GM19455 (cell line): ENCODE results near the gene PDIK1L.

Experiments used
- ATAC-seq: cut with Tn5 transposase; IDR thresholded peaks from one replicate; pipeline ENCODE4 v1.9.1; 2021; ENCODE audit not compliant: unreplicated experiment

The PDIK1L gene

DNA sequence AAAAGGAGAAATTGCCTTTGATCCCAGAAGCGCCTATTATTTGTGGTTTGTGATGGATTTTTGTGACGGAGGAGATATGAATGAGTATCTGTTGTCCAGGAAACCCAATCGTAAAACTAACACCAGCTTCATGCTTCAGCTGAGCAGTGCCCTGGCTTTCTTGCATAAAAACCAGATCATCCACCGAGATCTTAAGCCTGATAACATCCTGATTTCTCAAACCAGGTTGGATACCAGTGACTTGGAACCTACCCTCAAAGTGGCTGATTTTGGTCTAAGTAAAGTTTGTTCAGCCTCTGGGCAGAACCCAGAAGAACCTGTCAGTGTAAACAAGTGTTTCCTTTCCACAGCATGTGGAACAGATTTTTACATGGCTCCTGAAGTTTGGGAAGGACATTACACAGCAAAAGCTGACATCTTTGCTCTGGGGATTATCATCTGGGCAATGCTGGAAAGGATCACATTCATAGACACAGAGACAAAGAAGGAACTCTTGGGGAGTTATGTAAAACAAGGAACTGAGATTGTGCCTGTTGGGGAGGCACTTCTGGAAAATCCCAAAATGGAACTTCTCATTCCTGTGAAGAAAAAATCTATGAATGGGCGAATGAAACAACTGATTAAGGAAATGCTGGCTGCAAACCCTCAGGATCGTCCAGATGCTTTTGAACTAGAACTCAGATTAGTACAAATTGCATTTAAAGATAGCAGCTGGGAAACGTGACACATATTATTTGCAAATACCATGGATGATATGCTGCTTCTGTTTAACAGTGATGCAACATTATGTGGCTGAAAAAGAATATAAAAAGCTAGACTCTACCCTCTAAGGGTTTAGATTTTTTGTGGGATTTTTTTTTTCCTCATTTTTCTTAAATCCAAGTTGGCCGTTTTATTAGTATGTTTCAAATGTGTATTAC, 10.5 kb downstream of the PDIK1L start:
- ATAC-seq: no peak

- ATAC-seq: no peak
Measured at GRCh38 chr1:26122988-26123973, 11.7 kb downstream of the PDIK1L start.

DNA sequence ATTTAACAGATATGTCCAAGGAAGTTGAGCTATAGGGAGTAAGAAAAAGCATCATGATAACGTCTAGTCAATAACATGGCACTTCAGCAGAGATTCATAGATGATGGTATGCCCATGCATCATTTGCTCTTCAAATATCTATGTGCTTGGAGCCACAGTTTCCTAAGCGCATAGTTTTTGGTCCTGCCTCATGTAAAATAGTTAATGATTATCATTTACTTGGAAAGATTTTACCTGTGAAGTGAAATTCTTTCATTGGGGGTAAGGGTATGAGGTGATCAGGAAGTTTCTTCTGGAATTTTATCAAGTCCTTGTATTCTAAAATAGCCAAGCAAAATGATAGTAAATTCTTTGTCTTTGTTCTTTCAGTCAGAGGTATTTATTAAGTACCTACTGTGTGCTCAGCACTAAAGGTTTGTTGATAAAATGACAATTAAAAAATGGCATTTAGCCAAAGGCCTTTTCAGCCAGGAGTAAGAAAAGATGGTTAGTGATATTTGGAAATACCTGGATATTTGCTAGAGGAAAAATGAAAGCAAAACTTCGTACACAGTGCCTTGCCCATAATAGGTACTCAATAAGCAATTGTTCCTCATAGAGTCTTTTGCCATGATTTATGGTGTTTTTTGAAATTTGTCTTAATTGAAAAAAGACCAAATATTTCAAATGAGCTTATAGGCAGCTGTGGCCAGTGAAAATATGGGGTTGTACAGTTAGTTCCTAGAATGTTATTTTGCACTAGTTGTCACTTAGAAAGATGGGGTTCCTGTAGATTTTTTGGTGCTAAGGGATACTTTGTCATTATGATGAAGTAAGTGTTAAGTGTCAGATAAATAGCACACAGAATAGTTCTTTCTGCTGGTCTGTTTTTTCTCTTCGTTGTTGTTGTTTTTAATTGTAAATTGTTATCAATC, 13.1 kb downstream of the PDIK1L start:
- ATAC-seq: no peak

GRCh38 chr1:26125382-26125781, 13.8 kb downstream of the PDIK1L start:
- no peak for ATAC-seq

DNA sequence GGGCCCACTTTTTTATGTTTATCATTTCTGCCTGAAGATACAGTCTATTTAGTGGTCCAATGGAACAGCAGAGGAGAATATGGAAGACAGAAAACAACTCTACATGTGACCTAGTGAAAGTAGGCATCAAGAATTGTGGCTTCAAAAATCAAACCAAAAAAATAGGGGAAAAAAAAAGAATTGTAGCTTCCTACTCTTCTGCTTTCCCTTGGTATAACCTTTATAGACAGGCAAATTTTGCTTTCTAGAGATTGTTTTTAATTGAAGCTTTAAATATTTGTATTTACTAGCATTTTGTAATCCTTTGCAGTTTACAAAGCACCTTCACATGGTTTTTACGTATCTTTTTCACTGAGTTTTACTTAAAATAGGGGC, 14.3 kb downstream of the PDIK1L start:
- no peak for ATAC-seq

DNA sequence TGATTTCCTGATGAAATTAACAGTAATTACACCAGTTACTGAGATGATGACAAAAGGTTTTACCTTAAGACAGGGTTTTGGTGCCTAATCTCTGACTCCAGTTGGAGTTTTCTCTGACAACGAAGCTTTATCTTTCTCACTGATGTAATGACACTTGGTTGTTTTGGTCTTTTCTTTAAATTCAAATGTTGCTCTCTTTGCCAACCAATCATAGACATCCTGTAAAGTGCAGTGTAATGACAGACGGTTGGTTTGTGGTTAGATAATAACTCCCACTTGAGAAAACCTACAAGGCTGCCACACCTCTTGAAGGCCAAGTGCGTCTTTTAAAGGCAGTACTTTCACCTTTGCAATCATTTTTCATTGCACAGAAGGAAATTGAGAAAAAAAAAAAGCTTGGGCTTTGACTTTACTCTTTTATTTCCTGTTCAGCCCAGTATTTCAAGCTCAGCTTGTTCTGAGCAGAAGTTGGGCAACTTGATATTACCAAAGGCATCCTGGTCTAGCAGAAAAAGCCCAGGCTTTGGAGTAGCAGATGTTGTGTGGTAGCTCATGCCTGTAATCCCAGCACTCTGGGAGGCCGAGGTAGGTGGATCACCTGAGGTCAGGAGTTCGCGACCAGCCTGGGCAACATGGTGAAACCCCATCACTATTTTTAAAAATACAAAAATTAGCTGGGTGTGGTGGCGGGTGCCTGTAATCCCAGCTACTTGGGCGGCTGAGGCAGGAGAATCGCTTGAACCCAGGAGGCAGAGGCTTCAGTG, 14.9 kb downstream of the PDIK1L start:
- peak; percentile 57 for ATAC-seq

DNA sequence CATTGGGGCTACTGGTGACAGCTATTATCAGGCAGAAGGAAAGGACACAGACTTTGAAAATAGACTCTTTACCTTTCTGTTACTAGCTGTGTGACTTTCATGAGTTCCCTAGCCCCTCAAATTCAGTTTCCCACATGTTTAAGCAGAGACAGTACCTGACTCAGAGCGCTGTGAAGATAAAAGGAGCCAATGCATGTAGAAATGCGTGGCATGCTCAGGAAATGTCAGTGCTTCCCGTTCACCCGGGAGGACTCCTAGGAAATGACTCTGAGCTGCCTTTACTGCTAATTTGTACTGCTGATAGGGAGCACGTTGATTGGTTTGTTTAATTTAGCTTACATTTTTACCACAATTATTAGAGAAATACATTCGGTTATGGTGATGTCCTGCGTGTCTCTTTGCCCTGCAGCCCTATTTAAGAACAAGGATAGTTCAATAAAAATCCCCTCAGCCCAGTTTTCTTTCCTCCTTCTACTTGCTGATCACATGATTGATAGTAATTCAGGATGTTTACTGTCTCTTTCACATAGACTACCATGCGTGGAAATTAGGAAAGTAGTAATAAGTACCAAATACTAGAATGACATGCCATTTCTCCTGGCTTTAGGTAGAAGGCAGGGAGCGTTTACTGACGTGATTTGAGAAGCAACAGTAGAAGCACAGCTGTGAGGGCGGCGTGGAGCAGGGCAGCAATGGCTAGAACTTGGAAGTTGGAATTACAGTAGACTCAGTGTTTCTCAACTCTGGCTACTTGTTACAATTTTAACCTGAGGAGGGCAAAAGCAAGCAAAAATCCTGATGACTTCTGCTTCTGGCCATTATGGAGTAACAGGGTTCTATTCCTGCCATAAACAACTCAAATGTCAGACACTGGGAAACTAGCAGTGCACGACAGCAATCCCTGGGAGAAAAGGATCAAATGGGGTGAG, 15.9 kb downstream of the PDIK1L start:
- no peak for ATAC-seq

DNA sequence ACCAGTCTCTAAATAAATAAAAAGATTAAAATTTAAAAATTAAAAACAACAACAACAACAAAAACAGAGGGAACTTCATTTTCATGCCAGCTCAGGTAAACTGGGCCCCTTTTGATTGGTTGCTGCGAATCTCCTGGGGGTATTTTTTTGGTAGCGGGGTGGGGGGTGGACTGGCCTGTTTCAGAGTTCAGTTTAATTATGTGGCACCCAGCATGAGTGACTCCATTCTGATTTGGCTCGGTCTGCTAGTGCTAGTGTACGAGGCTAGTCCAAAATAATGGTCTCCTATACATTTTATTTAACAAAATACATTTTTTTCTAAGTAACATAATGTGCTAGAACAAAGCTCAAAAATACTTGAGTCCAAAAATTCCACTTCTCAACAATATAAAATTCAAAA, 18.2 kb downstream of the PDIK1L start:
- ATAC-seq: no peak

DNA sequence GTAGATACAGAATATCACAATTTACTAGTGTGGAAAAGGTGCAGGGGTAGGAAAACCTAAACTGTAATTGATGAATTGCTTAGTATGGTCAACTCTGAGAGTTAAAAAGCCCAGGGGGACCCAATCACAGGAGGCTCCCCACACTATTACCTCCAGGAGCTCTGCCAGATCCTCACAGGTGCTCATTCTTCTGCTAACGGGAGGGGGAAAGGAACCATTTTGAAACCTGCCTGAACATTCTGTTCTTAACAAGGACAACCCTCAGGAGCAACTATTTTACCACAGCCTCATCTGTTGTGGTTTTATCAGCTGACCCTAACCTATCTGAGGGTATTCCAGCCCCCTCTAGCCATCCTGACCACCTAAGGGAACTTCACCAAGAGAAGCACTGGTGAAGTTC, 19.1 kb downstream of the PDIK1L start:
- no peak for ATAC-seq

- ATAC-seq: no peak
Measured at GRCh38 chr1:26132128-26132833, 20.7 kb downstream of the PDIK1L start.

- ATAC-seq: no peak
Measured at GRCh38 chr1:26132834-26133167, 21.2 kb downstream of the PDIK1L start.

GRCh38 chr1:26134466-26134865, 22.8 kb downstream of the PDIK1L start:
- ATAC-seq: no peak

GRCh38 chr1:26138974-26139558, 27.4 kb downstream of the PDIK1L start:
- ATAC-seq: no peak

DNA sequence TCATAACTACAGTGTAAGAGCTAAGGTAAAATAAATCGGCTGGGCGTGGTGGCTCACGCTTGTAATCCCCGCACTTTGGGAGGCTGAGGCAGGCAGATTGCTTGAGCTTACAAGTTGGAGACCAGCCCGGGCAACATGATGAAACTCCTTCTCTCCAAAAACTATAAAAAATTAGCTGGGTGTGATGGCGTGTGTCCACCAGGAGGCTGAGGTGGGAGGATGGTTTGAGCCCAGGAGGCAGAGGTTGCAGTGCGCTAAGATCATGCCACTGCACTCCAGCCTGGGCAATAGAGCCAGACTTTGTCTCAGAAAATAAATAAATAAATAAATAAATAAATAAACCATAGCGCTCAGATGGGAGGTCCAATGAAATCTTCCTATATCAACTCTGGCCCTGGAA, 30.5 kb downstream of the PDIK1L start:
- ATAC-seq: no peak

GRCh38 chr1:26145041-26145959, 33.7 kb downstream of the PDIK1L start:
- no peak for ATAC-seq

- ATAC-seq: no peak
Measured at GRCh38 chr1:26145960-26146294, 34.3 kb downstream of the PDIK1L start.

- ATAC-seq: no peak
Measured at GRCh38 chr1:26148887-26149286, 37.3 kb downstream of the PDIK1L start.
